ENCODE data around the gene OR1J4.
"Not testable (repeated sequence)": the region's sequence is repeated elsewhere in the genome, so short reads cannot be mapped to it uniquely, and the experiment has no call there.

OR1J4 gene, protein sequence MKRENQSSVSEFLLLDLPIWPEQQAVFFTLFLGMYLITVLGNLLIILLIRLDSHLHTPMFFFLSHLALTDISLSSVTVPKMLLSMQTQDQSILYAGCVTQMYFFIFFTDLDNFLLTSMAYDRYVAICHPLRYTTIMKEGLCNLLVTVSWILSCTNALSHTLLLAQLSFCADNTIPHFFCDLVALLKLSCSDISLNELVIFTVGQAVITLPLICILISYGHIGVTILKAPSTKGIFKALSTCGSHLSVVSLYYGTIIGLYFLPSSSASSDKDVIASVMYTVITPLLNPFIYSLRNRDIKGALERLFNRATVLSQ

DNA sequence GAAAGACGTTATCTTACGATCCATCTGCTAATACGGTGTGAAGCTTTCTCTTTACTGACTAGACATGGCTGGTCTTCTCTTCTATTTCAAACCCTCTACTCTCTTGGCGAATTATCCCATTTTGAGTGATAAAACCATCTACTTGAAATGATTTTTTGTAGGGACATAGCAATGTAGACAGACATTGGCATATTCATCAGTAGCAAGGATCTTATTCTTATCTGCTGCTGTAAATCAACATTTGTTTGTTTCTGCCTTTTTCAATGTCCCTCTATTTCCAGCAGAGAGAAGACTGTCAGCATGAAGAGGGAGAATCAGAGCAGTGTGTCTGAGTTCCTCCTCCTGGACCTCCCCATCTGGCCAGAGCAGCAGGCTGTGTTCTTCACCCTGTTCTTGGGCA is at the start of gene OR1J4:
OR1J4 (plus strand) TSS at position 301 of the 400 bp plus-strand sequence; CDS start at position 301, 0 bp downstream.
- no peak for DNase-seq

DNA sequence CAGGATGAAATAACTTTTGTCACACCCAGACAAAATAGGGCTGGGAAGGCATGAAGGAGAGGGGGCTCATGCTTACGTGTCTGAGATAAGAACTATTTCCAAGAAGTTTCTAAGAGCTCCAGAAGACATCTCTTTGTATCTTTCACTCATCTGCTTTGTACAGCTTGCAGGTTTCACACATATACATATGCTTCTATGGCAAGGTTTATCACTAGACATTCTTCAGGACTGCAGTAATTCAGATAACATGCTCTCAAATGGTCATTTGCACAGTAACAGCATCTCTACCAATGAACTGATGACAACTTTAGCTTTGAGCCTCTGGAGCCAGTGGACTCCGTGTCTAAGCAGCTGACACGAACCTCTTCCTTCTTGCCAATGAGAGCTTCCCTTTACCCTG is 44.4 kb upstream of the OR1J4 start:
- no peak for DNase-seq

DNA sequence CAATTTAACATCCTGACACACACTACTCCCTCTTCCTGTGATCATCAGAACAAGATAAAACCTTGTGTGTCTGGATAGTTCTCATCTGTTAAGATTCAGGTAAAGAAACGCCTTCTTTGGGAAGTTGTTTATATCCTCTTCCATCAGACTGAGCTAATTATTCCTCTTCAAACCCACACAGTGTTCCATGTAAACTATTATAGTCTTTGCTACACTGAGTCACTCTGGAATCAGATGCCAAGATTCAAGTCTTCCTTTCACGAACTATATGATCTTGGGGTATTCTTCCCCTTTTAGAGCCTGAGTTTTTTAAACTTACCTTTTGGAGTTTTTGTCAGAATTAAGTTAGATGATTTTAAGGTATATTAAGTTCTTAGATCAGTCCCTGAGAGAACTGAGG is 43.2 kb upstream of the OR1J4 start:
- no peak for DNase-seq

DNA sequence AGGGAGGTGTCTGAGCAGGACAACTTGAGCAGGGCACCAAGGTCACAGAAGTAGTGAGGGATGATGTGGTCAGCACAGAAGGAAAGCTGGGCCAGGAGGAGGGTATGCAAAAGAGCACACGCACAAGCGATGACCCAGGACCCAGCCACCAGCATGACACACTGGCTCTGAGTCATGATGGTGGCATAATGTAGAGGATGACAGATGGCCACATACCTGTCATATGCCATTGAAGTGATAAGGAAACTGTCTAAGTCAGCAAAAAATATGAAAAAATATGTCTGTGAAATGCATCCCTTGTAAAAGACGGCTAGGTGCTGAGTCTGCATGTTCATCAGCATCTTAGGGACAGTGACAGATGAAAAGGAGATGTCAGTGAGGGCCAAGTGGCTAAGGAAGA is 41.6 kb upstream of the OR1J4 start:
- no peak for DNase-seq

DNA sequence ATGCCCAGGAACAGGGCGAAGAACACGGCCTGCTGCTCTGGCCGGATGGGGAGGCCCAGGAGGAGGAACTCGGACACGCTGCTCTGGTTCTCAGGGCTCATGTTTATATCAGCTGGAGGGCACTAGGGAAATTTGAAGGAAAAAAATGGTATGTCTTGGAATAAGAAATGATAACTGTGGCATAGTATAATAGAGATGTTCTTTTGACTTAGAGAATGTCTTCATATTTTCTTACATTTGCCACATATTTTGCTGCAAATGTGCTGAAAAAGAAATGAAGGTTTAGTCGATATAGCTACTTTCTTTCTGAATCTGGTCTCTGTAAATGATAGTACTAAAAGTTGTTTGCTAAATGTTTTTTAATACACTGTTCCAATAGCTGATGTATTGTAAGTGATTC is 41.1 kb upstream of the OR1J4 start, which contains the start of gene OR1J1:
OR1J1 (minus strand) TSS at position 101 of the 400 bp plus-strand sequence; CDS start at position 101, 0 bp downstream.
- no peak for DNase-seq

DNA sequence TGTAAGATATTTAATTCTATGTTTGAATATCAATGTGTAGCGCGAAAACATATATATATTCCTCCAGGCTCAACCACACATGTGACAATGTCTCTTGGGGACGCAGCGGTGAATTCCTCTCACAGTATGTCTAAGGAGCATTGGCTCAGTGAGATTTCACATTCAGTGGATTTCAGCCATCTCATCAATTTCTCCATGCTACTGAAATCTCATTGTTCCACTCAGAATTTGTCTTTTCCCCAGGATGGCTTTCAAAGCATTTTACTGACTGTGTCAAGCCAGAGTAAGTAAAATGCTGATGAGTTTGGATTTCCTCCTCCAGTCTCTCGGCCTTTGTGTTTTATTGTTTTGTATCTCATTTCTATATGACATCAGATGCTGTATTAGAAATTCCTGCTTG is 39.9 kb upstream of the OR1J4 start:
- DNase-seq: no peak

DNA sequence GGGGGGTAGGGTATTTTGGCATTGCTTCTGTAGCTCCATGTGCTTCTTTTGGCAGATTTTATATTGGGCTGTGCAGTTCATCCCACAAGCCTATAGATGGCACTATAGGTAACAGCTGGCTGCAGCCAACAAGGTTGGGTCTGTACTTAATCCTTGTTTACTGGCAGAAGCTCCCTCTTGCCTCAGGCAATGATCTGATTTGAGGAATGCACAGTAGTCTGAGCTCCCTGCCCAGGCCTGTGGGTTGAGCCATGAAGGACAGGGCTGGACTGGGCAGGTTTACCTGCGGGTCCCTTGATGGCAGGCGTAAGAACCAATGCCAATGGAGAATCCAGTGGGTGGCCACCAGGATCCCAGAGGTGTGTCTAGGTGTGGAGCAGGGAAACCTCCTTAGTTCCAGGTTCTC is 20.1 kb upstream of the OR1J4 start:
- DNase-seq: peak in 1 of 2 experiments; percentile 24

DNA sequence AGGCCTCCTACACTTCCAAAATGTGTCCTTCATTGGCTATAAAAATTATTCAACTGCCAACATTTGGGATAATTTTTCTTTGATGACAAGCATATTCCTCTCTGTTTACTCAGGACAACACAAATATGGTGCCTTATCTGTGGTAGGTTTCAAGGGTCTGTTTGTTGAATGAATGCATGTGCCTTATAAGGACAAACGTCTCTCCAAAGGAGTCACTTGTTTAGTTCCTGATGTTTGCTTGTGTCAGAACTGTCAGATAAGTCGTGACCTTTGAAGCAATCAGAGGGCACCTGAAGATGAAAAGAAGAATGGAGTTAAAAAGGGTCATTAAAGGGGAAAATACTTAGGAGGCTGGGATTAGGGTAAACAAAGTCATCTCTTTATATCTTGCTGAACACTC is 12.0 kb upstream of the OR1J4 start:
- DNase-seq: no peak

DNA sequence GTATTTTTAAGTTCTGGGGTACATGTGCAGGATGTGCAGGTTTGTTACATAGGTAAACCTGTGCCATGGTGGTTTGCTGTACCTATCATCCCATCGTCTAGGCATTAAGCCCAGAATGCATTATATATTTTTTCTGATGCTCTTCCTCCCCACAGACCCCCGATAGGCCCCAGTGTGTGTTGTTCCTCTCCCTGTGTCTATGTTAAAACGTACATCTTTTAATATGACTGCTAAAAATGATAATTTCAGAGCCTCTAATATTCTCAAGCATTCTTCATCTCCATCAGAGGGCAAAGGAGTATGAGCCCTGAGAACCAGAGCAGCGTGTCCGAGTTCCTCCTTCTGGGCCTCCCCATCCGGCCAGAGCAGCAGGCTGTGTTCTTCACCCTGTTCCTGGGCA is 8.4 kb upstream of the OR1J4 start, which contains the start of gene OR1J2:
OR1J2 (plus strand) TSS at position 301 of the 400 bp plus-strand sequence; CDS start at position 301, 0 bp downstream.
- DNase-seq: no peak

DNA sequence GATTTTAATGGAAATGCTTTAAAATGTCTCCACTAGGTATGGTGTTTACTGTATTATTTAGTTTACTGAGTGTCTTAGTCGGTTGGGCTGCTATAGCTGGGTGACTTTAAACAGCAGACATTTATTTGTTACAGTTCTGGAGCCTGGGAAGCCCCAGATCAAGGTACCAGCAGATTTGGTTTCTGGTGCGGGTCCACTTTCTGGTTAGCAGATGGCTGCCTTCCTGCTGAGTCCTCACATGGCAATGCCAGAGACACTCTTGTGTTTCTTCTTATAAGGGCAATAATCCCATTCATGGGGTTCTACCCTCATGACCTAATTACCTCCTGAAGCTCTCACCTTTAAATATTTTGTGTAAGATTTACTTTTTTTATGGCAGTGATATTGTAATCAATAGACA is 715 bp upstream of the OR1J4 start:
- no peak for DNase-seq

DNA sequence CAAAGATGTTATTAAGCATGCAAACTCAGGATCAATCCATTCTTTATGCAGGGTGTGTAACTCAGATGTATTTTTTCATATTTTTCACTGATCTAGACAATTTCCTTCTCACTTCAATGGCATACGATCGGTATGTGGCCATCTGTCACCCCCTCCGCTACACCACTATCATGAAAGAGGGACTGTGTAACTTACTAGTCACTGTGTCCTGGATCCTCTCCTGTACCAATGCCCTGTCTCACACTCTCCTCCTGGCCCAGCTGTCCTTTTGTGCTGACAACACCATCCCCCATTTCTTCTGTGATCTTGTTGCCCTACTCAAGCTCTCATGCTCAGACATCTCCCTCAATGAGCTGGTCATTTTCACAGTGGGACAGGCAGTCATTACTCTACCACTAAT is 435 bp downstream of the OR1J4 start:
- no peak for DNase-seq

DNA sequence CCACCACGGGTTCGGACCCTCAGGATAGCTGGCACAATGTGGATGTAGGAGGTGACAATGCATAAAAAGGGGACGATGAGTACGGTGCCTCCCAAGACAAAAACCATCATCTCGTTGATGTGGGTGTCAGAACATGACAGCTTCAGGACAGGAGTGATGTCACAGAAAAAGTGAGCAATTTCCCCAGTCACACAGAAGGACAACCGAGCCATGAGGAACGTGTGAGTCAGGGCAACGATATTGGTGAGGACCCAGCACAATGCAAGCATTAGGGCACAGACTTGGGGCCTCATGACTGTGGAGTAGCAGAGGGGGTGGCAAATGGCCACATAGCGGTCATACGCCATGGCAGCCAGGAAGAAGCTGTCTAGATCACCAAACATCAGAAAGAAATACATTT is 7.7 kb downstream of the OR1J4 start:
- DNase-seq: no peak

DNA sequence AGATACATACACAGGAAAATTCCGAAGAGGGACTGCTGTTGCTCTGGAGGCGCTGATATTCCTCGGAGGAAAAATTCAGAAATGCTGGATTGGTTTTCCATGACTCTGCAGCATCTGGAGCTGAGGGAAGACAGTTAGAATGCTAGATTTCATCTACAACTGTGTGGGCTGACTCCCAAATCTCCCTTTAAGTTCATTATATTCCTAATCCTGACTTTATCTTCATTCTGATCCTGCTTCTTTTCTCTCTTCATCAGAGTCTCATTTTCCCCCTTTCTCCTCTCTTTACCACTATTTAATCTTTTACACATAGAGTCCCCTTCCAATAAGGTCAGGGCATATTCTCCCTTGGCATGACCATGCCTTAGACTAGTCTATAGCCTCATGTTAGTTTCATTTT is 8.3 kb downstream of the OR1J4 start, which contains the start of gene OR1N1:
OR1N1 (minus strand) TSS at position 101 of the 400 bp plus-strand sequence; CDS start at position 101, 0 bp downstream.
- no peak for DNase-seq

DNA sequence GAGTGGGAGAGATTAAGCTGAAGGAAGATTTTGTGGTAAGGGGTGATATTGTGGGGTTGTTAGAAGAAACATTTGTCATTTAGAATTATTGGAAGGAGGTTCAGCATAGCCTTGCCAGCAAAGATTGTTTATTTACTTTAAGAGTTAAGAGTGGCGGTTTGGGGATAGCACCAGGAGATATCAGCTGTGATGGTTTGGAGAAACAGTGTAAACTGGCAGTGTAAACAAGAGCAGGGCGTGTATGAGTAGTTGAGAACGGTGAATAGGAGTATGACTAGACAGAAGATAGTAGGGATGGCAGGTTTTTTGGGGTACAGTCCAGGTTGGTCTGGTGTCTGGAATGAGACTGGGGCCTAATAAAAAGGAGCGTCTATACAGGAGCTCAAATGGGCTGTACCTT is 12.2 kb downstream of the OR1J4 start:
- not testable (repeated sequence) for DNase-seq

DNA sequence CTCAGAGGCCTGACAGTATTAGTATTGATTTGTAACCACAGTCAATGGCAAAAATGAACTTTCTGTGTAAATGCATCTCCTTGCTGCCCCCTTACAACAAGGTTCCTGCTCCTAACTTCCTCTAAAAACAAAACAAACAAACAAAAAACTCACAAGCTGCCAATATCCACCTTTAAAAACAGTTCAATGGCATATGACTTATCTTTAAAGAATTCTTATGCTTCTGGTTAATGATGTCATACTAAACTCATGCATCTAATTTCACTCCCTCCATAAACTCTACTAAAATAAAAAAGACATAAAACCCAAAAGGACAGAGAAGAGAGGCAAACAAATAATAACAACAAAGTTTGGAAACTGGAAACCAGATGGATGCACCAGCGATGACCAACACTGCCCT is 17.2 kb downstream of the OR1J4 start:
- no peak for DNase-seq

DNA sequence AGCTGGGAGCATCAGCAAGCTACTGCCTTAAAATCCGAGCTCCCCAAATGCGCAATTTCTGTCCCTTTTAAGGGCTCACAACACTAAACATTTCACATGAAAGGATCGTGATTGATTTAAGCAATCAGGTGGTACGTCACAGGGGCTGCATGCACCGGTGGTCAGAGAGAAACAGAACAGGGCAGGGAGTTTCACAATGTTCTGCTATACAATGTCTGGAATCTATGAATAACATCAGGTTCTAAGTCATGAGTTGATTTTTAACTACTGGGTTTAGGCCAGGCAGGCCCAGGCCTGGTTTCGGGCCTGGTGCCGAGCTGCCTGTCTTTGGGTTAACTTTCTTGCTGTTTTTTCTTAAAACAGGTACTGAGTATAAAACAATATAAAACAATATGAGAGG is 18.1 kb downstream of the OR1J4 start:
- DNase-seq: not testable (repeated sequence)

DNA sequence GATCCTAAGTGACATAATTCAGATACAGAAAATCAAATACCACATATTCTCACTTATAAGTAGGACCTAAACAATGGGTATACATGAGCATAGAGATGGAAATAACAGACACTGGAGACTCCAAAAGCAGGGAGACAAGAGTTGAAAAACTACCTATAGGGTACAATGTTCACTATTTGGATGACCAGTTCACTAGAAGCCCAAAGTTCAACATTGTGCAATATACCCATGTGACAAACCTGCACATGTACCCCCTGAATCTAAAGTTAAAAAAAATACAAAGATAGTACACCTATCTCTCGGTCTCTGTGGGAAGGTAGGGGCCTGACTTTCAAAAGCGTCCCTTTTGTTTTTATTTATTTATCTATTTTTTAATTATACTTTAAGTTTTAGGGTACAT is 19.8 kb downstream of the OR1J4 start:
- DNase-seq: no peak

DNA sequence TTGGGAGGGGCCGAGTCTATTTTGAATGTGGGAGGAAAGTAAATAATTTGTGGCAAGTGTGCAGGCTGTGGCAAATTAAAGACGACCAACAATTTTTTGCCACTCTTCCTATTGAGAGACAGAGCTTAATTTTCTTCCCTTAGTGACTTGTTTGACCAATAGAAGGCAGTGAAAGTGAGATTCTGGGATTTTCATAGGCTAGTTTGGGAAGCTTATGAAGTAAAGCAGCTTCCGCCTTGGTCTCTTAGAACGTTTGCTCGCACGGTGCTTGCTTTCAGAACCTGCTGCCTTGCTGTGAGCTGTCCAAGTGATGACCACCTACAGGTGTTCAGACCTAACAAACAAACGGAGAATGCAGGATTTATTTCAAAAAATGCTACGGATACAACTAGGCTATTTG is 27.3 kb downstream of the OR1J4 start:
- DNase-seq: no peak

DNA sequence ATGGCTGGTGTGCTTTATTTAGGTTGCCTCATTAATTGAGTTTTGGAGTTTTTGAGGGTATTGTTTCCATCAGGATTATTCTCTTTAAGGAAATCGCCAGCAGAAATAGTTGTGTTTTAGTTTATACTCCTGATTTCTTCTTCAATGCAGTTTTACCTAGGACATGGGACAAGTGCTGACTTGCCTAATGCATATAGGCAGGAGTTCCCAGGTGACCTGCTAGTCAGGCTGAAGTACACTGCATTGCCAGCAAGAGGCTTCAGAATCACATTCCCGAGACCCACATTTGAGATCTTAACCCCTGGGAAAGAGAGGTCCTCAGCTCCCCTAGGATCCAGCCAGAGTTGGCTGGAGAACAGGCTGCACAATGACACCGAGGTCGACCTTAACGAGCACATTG is 32.4 kb downstream of the OR1J4 start:
- DNase-seq: no peak

DNA sequence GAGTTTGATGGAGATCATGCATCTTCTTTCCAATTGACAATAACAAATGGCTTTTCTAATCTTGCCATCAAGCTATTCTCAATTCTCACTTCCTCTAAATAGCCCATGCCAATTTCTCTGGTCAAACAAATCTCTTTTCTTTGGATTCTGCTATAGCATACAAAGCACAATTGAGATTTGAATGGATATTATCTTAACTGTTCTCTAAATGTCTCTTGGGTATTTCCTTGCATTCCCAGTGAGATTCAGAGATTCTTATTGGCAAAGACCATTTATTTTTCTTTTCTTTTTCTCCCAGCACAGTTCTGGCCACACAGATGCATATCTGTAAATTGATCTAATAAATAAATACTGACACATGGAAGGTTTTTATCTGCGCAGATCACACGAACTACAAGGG is 33.9 kb downstream of the OR1J4 start, which contains the start of gene OR1N2:
OR1N2 (plus strand) TSS at position 301 of the 400 bp plus-strand sequence. CDS start 100 bp downstream, outside the sequence.
- no peak for DNase-seq

DNA sequence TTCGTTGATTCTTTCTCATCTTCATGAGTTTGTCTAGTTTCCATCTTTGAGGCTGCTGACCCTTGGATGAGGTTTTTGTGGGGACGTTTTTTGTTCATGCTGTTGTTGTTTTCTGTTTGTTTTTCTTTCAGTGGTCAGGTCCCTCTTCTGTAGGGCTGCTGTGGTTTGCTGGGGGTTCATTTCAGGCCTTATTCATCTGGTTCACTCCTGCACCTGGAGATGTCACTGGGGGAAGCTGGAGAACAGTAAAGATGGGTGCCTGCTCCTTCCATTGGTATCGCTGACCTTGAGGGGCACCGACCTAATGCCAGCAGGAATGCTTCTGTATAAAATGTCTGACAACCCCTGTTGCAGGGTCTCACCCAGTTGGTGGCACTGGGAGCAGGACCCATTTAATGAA is 42.5 kb downstream of the OR1J4 start:
- no peak for DNase-seq

DNA sequence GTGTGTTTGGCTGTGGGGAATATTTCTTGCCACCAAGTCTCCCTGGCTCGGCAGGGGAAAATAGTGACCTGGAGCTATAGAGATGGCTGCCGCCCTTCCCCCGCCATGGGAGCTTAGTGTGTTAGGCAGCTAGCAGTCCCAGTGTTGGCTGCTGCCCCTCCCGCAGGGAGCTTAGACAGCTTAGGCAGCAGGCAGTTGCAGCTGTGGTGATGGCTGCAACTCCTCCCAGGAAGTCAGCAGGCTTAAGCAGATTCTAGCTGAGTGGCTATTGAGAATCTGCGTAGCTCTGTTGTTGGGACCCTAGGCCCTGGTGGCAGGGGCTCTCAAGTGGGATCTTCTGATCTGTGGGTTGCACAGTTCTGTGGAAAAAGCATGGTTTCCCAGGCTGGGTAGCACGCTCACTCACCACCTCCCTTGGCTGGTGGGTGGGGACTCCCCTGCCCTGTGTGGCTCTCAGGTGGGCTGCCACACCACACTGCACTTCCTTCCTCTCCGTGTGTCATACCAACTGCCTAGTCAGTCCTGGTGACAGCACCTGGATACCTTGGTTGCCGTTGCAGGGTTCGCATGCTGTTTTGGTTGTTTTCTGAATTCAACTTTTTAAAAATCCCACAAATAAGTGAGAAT is 43.3 kb downstream of the OR1J4 start:
- no peak for DNase-seq

DNA sequence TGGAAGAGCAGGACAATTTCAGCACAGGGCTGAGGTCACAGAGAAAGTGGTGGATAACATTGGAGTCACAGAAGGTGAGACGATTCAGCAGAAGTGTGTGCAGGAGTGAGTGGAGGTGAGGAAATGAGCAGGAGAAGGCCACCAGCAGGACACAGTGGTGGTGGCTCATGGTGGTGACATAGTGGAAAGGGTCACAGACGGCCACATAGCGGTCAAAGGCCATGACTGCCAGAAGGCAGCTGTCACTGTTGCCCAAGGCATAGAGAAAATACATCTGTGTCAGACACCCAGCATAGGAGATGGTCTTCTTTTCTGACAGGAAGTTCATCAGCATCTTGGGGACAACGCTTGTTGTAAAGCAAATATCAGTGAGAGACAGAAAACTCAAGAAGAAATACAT is 49.0 kb downstream of the OR1J4 start:
- DNase-seq: no peak
